Transverse colon (tissue), 4 donors: ENCODE data around the gene POU3F1. TPM values are rescaled to one million over a fixed set of nuclear protein-coding genes. Genes with fewer than 3 reads are reported as not detected.

Experiments
- DNase-seq: peaks from one replicate; pipeline ENCODE4 v3.0.0-alpha.2; 2019
- H3K27ac ChIP-seq, 4 donors: fragments of 200-600 bp; sonication (generic); 2 replicates each; pipeline ENCODE4 v1.5.1; 2016 to 2018; ENCODE audit warnings: inconsistent platforms in 4 of 4
- H3K27me3 ChIP-seq: fragments of 200-600 bp; sonication (generic); 2 replicates; pipeline ENCODE4 v1.5.1; 2017; ENCODE audit warnings: inconsistent platforms
- H3K36me3 ChIP-seq, 4 donors: fragments of 200-600 bp; sonication (generic); 2 replicates each; pipeline ENCODE4 v1.5.1; 2017 to 2019; ENCODE audit warnings: inconsistent platforms in 4 of 4
- H3K4me1 ChIP-seq, 4 donors: fragments of 200-600 bp; sonication (generic); 2 replicates each; pipeline ENCODE4 v1.5.1; 2017 to 2020; ENCODE audit warnings: inconsistent platforms in 4 of 4
- H3K4me3 ChIP-seq, 4 donors: fragments of 200-600 bp; sonication (generic); 1 replicate in 1 of 4; 2 replicates in 3 of 4; pipeline versions ENCODE4 v1.5.1 to v1.6.1; 2017 to 2019; ENCODE audit warnings: inconsistent platforms in 4 of 4
- H3K9me3 ChIP-seq, 2 donors: fragments of 200-600 bp; sonication (generic); 2 replicates each; pipeline ENCODE4 v1.5.1; 2017 to 2019; ENCODE audit warnings: inconsistent platforms in 2 of 2
- CTCF ChIP-seq, 5 experiments: fragments of 200-600 bp in 3 of 5; fragments of 450-650 bp in 2 of 5; sonication (generic) in 3 of 5; IDR thresholded peaks; 1 replicate in 2 of 5; 2 replicates in 3 of 5; pipeline ENCODE4 v1.5.1; 2016 to 2017; ENCODE audit warnings: antibody characterized with exemption in 5 of 5, inconsistent platforms in 3 of 5, mild to moderate bottlenecking in 2 of 5, moderate library complexity in 1 of 5
- EP300 ChIP-seq: sonication (generic); formaldehyde crosslinking; IDR thresholded peaks from one replicate; pipeline ENCODE4 v1.6.1; 2017; ENCODE audit warnings: antibody characterized with exemption, low read depth
- POLR2A ChIP-seq: fragments of 450-650 bp; IDR thresholded peaks from one replicate; pipeline ENCODE4 v1.6.1; 2016; ENCODE audit warnings: antibody characterized with exemption, mild to moderate bottlenecking, moderate library complexity
- POLR2AphosphoS5 ChIP-seq, 3 donors: sonication (generic); formaldehyde crosslinking; IDR thresholded peaks; one replicate each; pipeline ENCODE4 v1.6.1; 2016; ENCODE audit warnings: antibody characterized with exemption in 3 of 3
- WGBS, 2 donors: methylation state at CpG; one replicate each; pipeline ENCODE4 v1.1.5; 2018; ENCODE audit warnings: low coverage in 1 of 2; 5-methylcytosine and 5-hydroxymethylcytosine counted together
- in situ Hi-C, 4 donors: fragments of 200-750 bp; cut with MboI; loops; one replicate each; pipeline versions ENCODE4 v1.15.0 to v1.15.1; 2017; ENCODE audit warnings: low sequenced_read_pairs in 3 of 4, low pct_ligation_motif_present in 1 of 4, low pct_unique_long_range_greater_than_20kb in 1 of 4
- intact Hi-C: fragments of 100-400 bp; cut with DNase I; formaldehyde crosslinking; loops from one replicate; pipeline ENCODE4 v1.15.1; 2023; ENCODE audit warnings: low total_unique reads
- total RNA-seq, 4 donors: library from RNA; depleted of rRNA; stranded (reverse); fragments of >200 nt; gene quantifications; one replicate each; pipeline ENCODE4 v1.1.0, GENCODE V29; 2016

Gene POU3F1
- total RNA-seq, 4 donors from 2014 or later, result not detected

DNA sequence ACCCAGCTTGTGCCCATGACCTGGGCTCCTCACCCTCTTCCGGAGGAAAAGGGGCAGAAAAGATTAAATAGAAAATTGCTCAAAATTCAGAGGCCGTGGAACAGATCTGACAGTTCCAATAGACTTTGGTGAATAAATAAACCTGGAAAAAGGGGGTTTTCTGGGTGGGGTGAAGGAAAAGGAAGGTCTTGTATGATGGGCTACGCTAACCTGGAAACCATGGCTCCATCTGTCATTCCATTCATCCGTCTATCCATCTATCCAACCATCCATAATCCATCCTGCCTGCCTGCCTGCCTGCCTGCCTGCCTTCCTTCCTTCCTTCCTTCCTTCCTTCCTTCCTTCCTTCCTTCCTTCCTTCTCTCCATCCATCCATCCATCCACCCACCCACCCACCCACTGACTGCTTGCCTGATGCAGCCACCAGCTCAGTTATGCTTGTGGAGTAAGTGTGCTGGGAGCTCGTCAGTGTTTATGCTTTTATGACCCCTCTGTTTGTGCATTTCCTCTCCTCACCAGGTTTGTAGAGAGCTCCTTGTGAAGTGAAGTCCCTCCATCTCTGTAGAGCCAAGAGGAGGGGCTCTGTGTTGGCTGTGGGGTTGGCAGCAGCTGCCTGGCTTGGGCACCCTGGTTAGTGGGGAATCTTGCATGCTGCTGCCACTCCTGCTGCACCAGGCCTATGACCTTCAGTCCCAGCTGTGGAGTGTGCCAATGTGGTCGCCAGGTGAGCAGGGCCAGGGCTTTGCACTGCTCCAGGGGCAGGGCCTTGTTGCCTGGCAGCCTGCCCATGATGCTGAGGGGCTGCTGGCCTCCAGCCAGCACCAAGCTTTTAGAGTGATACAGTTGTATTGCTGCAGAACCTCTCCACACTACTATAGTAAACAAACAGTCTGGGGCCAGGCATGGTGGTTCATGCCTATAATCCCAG, 16.0 kb upstream of the POU3F1 start:
- Histone ChIP-seq H3K4me1 (no peaks in the 10 kb centered on the region), H3K27me3 (no peaks in the 10 kb centered on the region), H3K4me3 (no peak overlapping the region), H3K9me3 (no peaks in the 10 kb centered on the region), H3K27ac (no peak overlapping the region), H3K36me3 (no peaks in the 10 kb centered on the region)
- in situ Hi-C loops (loop anchor here in 1 of 4 donors (25.0 kb wide), 1 partner anchor 750 kb away; no protein-coding TSS in a partner anchor), intact Hi-C loops (no loop called here)
- TF ChIP-seq POLR2AphosphoS5 (IDR thresholded peaks at IDR 0.05), result no peak
- TF ChIP-seq POLR2A, result no peak
- TF ChIP-seq EP300, result no peak
- no peak for TF ChIP-seq CTCF (IDR thresholded peaks at IDR 0.05)
- 74 to 89% methylated on average over 3 to 6 of the region's 6 CpGs for WGBS, 2 donors
- no peak for DNase-seq

- H3K27ac ChIP-seq, result no peak overlapping the region
- WGBS, 2 donors, result 55% methylated on average over 7 of the region's 7 CpGs; no CpG with 5 or more reads in 1 of the 2 donors
- no peaks in the 10 kb centered on the region for H3K4me1 ChIP-seq
- H3K9me3 ChIP-seq, result no peaks in the 10 kb centered on the region
- no peaks in the 10 kb centered on the region for H3K36me3 ChIP-seq
- H3K4me3 ChIP-seq, result no peak overlapping the region
- in situ Hi-C loops (loop anchor here in 1 of 4 donors (25.0 kb wide), 1 partner anchor 750 kb away; no protein-coding TSS in a partner anchor), intact Hi-C loops (no loop called here)
- no peak for DNase-seq
- TF ChIP-seq POLR2A, result no peak
- TF ChIP-seq CTCF (IDR thresholded peaks at IDR 0.05), result no peak
- no peak for TF ChIP-seq POLR2AphosphoS5 (IDR thresholded peaks at IDR 0.05)
- no peaks in the 10 kb centered on the region for H3K27me3 ChIP-seq
Measured at GRCh38 chr1:38061883-38062328, 15.3 kb upstream of the POU3F1 start.

GRCh38 chr1:38061290-38061689, 14.7 kb upstream of the POU3F1 start:
- Histone ChIP-seq H3K36me3 (no peaks in the 10 kb centered on the region), H3K27ac (no peak overlapping the region), H3K9me3 (no peaks in the 10 kb centered on the region), H3K27me3 (no peaks in the 10 kb centered on the region), H3K4me3 (no peak overlapping the region), H3K4me1 (no peaks in the 10 kb centered on the region)
- intact Hi-C loops, result no loop called here
- whole genome bisulfite sequencing, 2 donors, result 88 to 100% methylated on average over 1 of the region's 1 CpG
- TF ChIP-seq POLR2A (no peak), CTCF (IDR thresholded peaks at IDR 0.05) (no peak), EP300 (no peak)
- no peak for DNase-seq
- in situ Hi-C loops, result loop anchor here in 1 of 4 donors (25.0 kb wide), 1 partner anchor 751 kb away; no protein-coding TSS in a partner anchor

- Histone ChIP-seq H3K4me1 (no peaks in the 10 kb centered on the region), H3K27me3 (peaks cover 2% of the 10 kb centered on the region), H3K36me3 (no peaks in the 10 kb centered on the region), H3K9me3 (no peaks in the 10 kb centered on the region), H3K4me3 (no peak overlapping the region), H3K27ac (no peak overlapping the region)
- intact Hi-C loops (no loop called here), in situ Hi-C loops (loop anchor here in 1 of 4 donors (25.0 kb wide), 1 partner anchor 752 kb away; no protein-coding TSS in a partner anchor)
- DNase-seq, result no peak
- TF ChIP-seq CTCF (IDR thresholded peaks at IDR 0.05), result no peak
- TF ChIP-seq EP300, result no peak
- no peak for TF ChIP-seq POLR2AphosphoS5 (IDR thresholded peaks at IDR 0.05)
- TF ChIP-seq POLR2A, result no peak
- WGBS, 2 donors, result 73% methylated on average over 2 of the region's 2 CpGs; no CpG with 5 or more reads in 1 of the 2 donors
Measured at GRCh38 chr1:38060498-38060897, 13.9 kb upstream of the POU3F1 start.
